NCI-H1694 treated with DMSO at 0.1 percent for 48 hours (cell line): ENCODE data around the gene ZNF687.
"Not testable (repeated sequence)": the region's sequence is repeated elsewhere in the genome, so short reads cannot be mapped to it uniquely, and the experiment has no call there.

Experiments used
- DNase-seq: peaks from one replicate; lab custom pipeline; 2025; lab: John Stamatoyannopoulos, UW

ZNF687 gene

GRCh38 chr1:151281969-151282882 lies at the start of gene ZNF687:
ZNF687 (plus strand) TSS chr1:151282299; CDS start chr1:151286292, 3,993 bp downstream.
- DNase-seq = peak; percentile 100

- no peak for DNase-seq
These were observed 46.9 kb upstream of the ZNF687 start for GRCh38 chr1:151235235-151235634.

GRCh38 chr1:151237678-151238466 lies 44.2 kb upstream of the ZNF687 start:
- no peak for DNase-seq

GRCh38 chr1:151238467-151238739 lies 43.7 kb upstream of the ZNF687 start:
- peak; percentile 34 for DNase-seq

GRCh38 chr1:151242442-151242841 lies 39.7 kb upstream of the ZNF687 start:
- no peak for DNase-seq

GRCh38 chr1:151243683-151244216 lies 38.3 kb upstream of the ZNF687 start:
- DNase-seq = no peak

GRCh38 chr1:151246786-151247185 lies 35.3 kb upstream of the ZNF687 start:
- DNase-seq = no peak

GRCh38 chr1:151251656-151252470 lies 30.2 kb upstream of the ZNF687 start:
- peak; percentile 94 for DNase-seq

- DNase-seq = peak; percentile 98
These were observed 27.6 kb upstream of the ZNF687 start, which contains the start of gene PSMD4 for GRCh38 chr1:151254217-151255213. PSMD4 (plus strand) TSS chr1:151254734; CDS start chr1:151254783, 49 bp downstream.

- DNase-seq = no peak
These were observed 26.7 kb upstream of the ZNF687 start for GRCh38 chr1:151255381-151255780.

- no peak for DNase-seq
These were observed 22.7 kb upstream of the ZNF687 start for GRCh38 chr1:151259351-151259750.

GRCh38 chr1:151265446-151266236 lies 16.5 kb upstream of the ZNF687 start:
- DNase-seq = no peak

GRCh38 chr1:151266315-151266714 lies 15.8 kb upstream of the ZNF687 start:
- DNase-seq = no peak

GRCh38 chr1:151266821-151267220 lies 15.3 kb upstream of the ZNF687 start:
- no peak for DNase-seq

GRCh38 chr1:151267760-151268159 lies 14.3 kb upstream of the ZNF687 start:
- no peak for DNase-seq

GRCh38 chr1:151273924-151274466 lies 8.1 kb upstream of the ZNF687 start:
- DNase-seq = no peak

- not testable (repeated sequence) for DNase-seq
These were observed 6.8 kb upstream of the ZNF687 start for GRCh38 chr1:151275341-151275740.

- DNase-seq = no peak
These were observed 4.8 kb upstream of the ZNF687 start for GRCh38 chr1:151277249-151277648.

- DNase-seq = peak; percentile 99
These were observed 702 bp upstream of the ZNF687 start for GRCh38 chr1:151281225-151281968.
